MCF 10A (cell line): ENCODE results near the gene TMEM17. TPM values are rescaled to one million over a fixed set of nuclear protein-coding genes. Genes with fewer than 3 reads are reported as not detected.

Source experiments
- BruUV-seq: library from RNA; stranded (reverse); fragments of 400-500 nt; replicated peaks from 2 replicates; lab custom pipeline; 2021; lab: Mats Ljungman, UMichigan
- CTCF ChIA-PET: fragments of 300-600 bp; sonication (Branson Sonifier 250); formaldehyde crosslinking; extraction: SDS; loops from one replicate; lab custom pipeline; 2021; ENCODE audit warnings: antibody characterized with exemption, inconsistent platforms; lab: Yijun Ruan, JAX
- POLR2A ChIA-PET: fragments of 300-600, 350-650 bp; sonication (Branson Sonifier 250); formaldehyde crosslinking; extraction: SDS; loops from one replicate; lab custom pipeline; 2020; ENCODE audit warnings: antibody characterized with exemption, inconsistent platforms; lab: Yijun Ruan, JAX
- DNase-seq: peaks from one replicate; pipeline ENCODE4 v3.0.0-alpha.2; 2018; ENCODE audit not compliant: unreplicated experiment
- H3K27ac Mint-ChIP-seq: one replicate; pipeline ENCODE4 v1.8.0; 2022; ENCODE audit warnings: mild to moderate bottlenecking, low read depth, mixed read lengths; ENCODE audit not compliant: unreplicated experiment
- H3K27me3 Mint-ChIP-seq: one replicate; pipeline ENCODE4 v1.8.0; 2022; ENCODE audit warnings: mixed read lengths; ENCODE audit not compliant: insufficient read depth, unreplicated experiment
- H3K36me3 Mint-ChIP-seq: one replicate; pipeline ENCODE4 v1.8.0; 2022; ENCODE audit warnings: mild to moderate bottlenecking, moderate library complexity, mixed read lengths; ENCODE audit not compliant: insufficient read depth, unreplicated experiment
- H3K4me1 Mint-ChIP-seq: one replicate; pipeline ENCODE4 v1.8.0; 2022; ENCODE audit warnings: mixed read lengths; ENCODE audit not compliant: insufficient read depth, unreplicated experiment
- H3K4me3 Mint-ChIP-seq: one replicate; pipeline ENCODE4 v1.8.0; 2022; ENCODE audit warnings: mild to moderate bottlenecking, moderate library complexity, mixed read lengths; ENCODE audit not compliant: unreplicated experiment
- H3K9me3 Mint-ChIP-seq: one replicate; pipeline ENCODE4 v1.8.0; 2022; ENCODE audit warnings: mixed read lengths; ENCODE audit not compliant: unreplicated experiment
- intact Hi-C: fragments of 100-400 bp; cut with micrococcal nuclease; formaldehyde crosslinking; loops from 2 replicates; pipeline ENCODE4 v1.14.1; 2022
- total RNA-seq: library from RNA; stranded (reverse); gene quantifications from 2 replicates; pipeline ENCODE4 v1.2.3, GENCODE V29; 2022
- TF ChIP-seq, protein P1 (sequence below): fragments of 200-600 bp; IDR thresholded peaks from one replicate; pipeline ENCODE4 v1.8.0; 2022; ENCODE audit warnings: antibody characterized with exemption, mild to moderate bottlenecking; ENCODE audit not compliant: unreplicated experiment

TMEM17 gene
- total RNA-seq, 1 experiment from 2014 or later, result 2.6 TPM

DNA sequence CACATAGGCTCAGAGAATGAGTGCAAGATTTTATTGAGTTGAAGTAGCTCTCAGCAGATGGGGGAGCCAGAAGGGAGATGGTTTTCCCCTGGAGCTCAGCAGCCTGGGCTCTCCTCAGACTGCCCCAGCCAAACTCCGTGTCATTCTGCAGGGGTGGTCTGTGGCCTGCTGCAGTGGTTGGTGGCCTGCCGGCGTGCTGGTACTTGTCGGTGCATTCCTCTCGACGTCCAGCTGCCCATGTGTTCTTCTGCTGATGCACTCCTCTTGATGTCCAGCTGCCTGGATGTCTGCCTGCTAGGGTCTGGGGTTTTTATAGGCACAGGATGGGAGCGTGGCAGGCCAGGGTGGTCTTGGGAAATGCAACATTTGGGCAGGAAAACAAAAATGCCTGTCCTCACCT is 25.6 kb upstream of the TMEM17 start:
- DNase-seq, result no peak
- Mint-ChIP-seq H3K27ac (no peak overlapping the region), H3K4me3 (no peak overlapping the region), H3K4me1 (no peaks in the 10 kb centered on the region), H3K27me3 (no peaks in the 10 kb centered on the region), H3K9me3 (peaks cover 11% of the 10 kb centered on the region), H3K36me3 (no peaks in the 10 kb centered on the region)
- ChIA-PET CTCF (no interaction called here), POLR2A (no interaction called here)
- intact Hi-C loops, result no loop called here
- BruUV-seq, result no TSS peak
- TF ChIP-seq, protein P1, sequence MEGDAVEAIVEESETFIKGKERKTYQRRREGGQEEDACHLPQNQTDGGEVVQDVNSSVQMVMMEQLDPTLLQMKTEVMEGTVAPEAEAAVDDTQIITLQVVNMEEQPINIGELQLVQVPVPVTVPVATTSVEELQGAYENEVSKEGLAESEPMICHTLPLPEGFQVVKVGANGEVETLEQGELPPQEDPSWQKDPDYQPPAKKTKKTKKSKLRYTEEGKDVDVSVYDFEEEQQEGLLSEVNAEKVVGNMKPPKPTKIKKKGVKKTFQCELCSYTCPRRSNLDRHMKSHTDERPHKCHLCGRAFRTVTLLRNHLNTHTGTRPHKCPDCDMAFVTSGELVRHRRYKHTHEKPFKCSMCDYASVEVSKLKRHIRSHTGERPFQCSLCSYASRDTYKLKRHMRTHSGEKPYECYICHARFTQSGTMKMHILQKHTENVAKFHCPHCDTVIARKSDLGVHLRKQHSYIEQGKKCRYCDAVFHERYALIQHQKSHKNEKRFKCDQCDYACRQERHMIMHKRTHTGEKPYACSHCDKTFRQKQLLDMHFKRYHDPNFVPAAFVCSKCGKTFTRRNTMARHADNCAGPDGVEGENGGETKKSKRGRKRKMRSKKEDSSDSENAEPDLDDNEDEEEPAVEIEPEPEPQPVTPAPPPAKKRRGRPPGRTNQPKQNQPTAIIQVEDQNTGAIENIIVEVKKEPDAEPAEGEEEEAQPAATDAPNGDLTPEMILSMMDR, result no peak

GRCh38 chr2:62529758-62530157 is 23.8 kb upstream of the TMEM17 start:
- peaks cover 6% of the 10 kb centered on the region for H3K9me3 Mint-ChIP-seq
- H3K27ac Mint-ChIP-seq, result no peak overlapping the region
- ChIA-PET POLR2A (no interaction called here), CTCF (no interaction called here)
- no peaks in the 10 kb centered on the region for H3K27me3 Mint-ChIP-seq
- H3K4me1 Mint-ChIP-seq, result no peaks in the 10 kb centered on the region
- TF ChIP-seq, protein P1, result no peak
- no peak overlapping the region for H3K4me3 Mint-ChIP-seq
- DNase-seq, result no peak
- no TSS peak for BruUV-seq
- no peaks in the 10 kb centered on the region for H3K36me3 Mint-ChIP-seq
- intact Hi-C loops, result no loop called here

DNA sequence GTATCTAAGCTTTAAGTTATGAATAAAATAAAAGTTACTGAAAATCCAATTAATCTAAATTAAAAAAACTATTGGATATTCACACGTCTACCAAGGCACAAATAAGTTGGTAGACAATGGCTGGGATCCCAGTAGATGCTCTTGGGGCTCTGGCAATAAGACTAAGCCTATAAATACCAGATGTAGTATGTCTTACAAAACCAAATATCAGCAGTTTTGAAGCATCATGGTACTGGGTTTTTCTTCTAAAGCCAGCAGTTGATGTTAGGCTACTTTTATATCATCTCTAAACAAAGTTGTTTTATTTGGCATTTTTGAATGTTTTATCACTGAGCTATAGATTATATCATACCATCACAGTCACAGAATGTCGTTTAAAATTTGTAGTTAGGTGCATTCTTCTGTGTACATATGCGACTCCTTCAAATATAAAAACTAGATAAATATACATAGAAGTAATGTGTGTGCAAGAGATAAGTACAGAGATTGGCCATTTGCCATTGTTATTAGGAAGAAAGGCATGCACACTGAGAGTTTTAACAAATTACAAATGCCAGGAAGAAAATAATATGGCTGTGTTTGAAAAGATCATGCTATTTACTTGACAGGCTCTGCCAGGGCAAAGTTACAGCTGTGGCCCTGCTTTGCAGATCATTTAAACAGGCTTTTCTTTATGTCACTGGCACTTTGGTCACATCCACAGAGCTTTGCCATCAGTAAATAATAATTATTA is 21.6 kb upstream of the TMEM17 start:
- BruUV-seq, result no TSS peak
- H3K36me3 Mint-ChIP-seq, result no peaks in the 10 kb centered on the region
- CTCF ChIA-PET, result no interaction called here
- POLR2A ChIA-PET, result no interaction called here
- TF ChIP-seq, protein P1, result no peak
- H3K4me3 Mint-ChIP-seq, result no peak overlapping the region
- no peaks in the 10 kb centered on the region for H3K27me3 Mint-ChIP-seq
- no peaks in the 10 kb centered on the region for H3K4me1 Mint-ChIP-seq
- peaks cover 10% of the 10 kb centered on the region for H3K9me3 Mint-ChIP-seq
- H3K27ac Mint-ChIP-seq, result no peak overlapping the region
- intact Hi-C loops, result no loop called here
- no peak for DNase-seq

- BruUV-seq, result no TSS peak
- intact Hi-C loops, result no loop called here
- Mint-ChIP-seq H3K27ac (no peak overlapping the region), H3K27me3 (no peaks in the 10 kb centered on the region), H3K4me3 (no peak overlapping the region), H3K36me3 (no peaks in the 10 kb centered on the region), H3K9me3 (peaks cover 10% of the 10 kb centered on the region), H3K4me1 (no peaks in the 10 kb centered on the region)
- no peak for DNase-seq
- POLR2A ChIA-PET, result no interaction called here
- TF ChIP-seq, protein P1, result no peak
- CTCF ChIA-PET, result interaction anchor here (0.6 kb wide), 2 partner anchors 247 to 255 kb away, joined by 3 to 4 read pairs; no protein-coding TSS in a partner anchor
Observed at GRCh38 chr2:62526531-62527381, 20.8 kb upstream of the TMEM17 start.
